Hypothalamus (tissue), 51 donors: ENCODE data around the gene RAB3C.
A peak's percentile ranks its signal among the peaks of the same experiment; 100 is the strongest.

Experiments used
- DNase-seq, 51 donors: peaks; one replicate each; lab custom pipeline; 2025; lab: John Stamatoyannopoulos, UW

Gene RAB3C

DNA sequence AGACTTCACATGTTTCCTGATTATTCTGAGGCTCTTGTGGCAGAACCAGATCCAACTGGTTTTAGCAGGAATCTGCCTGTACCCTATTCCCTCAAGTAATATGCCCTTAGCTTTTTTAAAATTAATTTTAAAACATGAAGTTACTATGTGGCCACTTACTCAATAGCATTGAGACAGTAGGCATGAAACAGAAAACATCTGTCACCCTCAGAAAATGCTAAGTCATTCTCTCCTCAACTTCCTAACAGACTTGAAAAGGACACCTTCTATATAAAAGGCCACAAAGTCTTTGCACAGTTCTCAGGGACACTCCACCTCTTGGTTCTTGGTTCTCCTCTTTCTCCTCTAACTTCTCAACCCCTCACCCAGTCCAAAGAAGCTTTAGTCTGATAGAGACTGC lies 277.8 kb downstream of the RAB3C start:
- no peak for DNase-seq

DNA sequence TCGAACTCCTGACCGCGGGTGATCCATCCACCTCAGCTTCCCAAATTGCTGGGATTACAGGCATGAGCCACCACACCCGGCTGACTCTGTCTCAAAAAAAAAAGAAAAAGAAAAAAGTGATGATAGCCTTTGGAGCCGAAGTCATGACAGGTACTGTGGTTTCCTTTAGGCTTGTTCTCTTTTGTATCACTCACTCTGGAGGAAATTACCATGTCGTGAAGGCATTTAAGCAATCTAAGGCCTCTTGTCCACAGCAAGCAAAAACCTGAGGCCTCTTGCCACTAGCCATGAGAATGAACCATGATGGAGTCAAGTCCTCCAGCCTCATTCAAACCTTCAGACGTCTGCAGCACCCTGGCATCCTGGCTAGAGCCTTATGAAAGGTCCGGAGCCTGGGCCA lies 286.1 kb downstream of the RAB3C start:
- DNase-seq: no peak

DNA sequence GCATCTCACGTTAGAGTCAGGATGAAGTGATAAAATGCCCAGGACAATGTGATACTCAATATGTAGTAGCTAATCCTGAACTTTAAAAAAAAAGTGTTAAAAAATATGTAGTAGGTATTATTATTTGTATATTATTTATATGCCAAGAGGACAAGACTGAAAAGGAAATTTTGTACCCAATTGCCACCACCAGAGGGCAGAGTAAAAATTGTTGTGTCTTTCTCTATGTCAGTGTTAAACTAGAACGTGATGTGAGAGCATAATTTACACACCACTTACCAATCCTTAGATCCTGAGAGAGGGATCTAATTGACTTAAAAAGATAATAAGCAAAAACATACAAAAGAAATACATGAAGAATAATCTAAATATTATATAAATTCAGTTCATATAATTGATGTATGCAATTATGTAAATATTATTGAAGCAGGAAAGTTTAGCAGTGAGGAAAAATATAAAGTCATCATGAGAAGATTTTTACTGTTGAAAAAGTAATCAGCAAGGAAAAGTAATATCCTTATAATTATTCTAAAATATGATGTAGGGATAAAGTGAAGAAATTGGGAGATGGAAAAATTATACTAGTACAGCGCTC lies 288.9 kb downstream of the RAB3C start:
- no peak for DNase-seq

DNA sequence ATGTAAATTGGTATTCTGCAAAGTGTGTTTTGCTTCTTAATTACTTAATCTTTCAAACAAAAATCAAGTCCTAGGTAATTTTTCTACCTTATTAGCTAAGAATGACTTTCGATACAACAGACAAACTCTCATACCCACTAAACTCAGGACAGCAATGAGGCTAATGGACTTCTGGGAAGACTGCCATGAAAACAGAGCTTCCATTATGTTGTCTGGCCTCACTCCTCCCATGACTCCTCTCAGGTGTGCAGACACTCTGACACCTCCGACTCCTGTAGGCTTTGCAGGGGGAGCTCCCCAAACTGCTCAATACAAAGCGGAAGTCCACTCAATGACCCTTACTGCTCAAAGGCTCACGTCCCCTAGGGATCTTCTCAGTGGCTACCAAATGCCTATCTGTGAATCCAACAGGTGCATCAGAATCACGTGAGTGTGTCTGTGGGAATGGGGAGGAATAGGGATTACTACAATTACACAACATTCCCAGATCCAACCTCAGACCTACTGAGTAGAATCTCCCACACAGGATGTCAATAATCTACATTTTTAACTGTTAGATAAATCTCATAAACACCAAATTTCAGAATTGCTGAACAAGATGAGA lies 289.9 kb downstream of the RAB3C start:
- no peak for DNase-seq

DNA sequence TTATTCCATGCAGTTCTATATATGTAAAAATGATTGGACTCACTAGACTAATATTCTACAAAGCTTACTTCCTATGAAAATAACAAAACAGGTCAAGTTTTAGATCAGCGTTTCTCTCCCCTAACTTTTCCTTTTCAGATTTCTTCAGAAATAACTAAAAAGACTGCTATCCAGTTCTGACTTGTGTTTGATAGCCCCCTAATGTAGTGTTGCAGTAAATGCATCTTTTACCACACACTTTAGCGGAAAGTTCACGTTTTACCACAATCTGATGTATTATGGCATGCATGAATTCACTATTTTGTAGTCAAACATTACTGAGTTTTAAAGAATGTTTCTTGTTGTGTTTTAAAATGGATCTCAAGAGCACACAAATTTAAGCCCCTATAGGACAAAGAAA lies 292.7 kb downstream of the RAB3C start:
- no peak for DNase-seq

DNA sequence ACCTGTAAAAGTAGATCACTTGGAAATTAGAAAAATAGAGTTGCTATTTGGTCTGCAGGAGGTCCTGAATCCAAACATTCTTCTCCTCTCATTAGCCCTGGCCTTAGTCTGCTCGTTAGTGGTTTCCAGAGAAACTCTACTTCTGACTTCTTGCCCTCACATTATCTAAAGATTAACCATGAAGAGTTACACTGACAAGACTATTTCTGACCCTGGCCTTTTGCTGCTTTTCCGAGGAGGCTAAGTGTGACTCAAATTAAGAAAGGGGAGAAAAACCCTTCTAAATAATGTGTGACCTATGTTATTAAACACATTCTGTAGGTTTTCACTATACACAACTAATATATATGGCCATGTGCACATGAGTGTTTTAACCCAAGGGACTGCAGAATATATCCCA lies 302.4 kb downstream of the RAB3C start:
- DNase-seq: no peak

DNA sequence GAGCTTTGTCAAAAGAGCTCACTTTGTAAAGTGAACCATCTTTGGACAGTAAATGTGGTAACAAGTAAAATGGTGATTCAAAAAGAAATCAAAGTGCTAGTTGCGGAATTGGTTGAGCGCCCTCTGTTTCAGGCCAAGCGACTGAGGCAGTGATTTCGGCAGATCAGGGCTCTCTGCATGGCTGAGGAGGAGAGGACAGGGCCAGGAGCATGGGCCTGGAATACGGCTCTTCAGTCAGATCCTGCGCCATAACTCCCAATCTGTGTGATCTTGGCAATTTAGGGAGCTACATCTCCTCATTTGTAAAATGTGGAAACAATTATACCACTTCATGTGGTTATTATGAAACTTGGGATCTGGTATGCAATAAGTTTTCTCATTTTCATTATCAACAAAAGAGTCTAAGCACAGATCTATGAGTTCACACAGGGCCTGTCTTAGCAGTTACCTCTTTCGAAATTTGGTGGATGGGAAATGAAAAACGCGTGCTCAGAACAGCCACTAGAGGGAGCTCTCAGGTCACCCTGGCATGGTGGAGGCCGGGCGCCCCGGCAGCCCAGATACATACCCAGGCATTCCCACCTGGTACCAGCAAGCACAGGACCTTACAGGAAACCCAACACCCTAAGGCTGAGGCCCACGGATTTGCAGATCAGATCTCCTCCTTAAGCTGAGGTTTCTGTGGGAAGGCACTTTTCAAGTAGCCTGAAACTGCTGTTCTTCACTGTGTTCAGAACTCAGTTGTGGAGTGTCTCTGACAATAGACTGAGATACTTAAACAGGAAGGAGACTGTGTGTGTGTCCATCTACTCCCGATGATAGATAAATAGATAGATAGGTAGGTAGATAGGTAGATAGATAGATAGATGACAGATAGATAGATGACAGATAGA lies 303.7 kb downstream of the RAB3C start:
- DNase-seq: peak in 38 of 51 donors; percentile 8 to 80 (median 40)

DNA sequence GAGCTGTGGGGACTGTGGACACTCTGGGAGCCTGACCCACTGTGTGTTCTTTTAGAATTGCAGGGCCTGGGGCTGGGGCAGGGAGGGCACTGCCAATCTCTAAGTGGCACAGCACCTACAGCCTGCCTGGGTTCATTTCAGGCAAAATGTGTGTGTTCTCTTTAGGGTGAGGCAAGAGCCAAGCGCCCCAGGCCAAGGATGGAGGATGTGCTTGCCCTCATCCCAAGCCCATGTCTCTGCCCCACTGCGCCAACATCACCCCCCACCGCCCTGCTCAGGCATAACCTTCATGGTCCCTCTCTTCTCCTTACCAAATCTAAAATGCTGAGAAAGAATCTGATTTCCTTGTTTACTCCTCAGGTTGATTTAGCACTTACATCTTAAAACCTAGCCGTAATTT lies 304.4 kb downstream of the RAB3C start:
- no peak for DNase-seq

DNA sequence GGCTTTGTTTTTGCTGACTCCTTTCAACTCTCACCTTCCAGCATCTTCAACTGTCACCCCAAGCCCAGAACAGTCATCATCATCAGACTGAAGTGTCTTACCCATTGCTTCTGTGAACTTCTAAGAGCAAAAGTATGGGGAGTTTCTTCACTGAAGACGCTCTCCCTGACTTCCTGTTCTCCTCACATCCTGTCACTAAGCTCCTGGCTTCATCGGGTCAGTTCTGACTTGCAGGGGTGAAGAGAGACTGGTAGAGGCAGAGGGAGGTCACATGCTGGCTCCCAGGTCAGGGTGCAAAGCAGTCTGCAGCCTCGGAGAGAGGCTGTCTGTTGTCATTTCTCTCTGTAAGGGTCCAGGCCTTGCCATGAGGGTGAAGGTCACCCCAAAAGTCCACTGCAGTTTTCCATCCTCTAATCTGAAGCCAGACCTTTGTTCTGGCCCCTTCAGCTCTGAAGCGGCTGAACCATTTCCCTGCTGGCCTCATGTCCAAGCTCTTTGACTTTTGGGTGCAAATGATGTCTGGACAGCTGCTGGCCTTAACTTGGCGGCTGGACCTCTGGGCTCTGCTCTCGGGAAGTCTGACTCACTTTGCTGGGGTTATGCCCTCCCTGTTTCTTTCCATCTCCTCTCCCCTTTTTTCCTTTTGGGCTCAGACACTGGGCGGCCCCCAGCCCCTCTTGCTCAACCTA lies 305.0 kb downstream of the RAB3C start:
- DNase-seq: no peak

DNA sequence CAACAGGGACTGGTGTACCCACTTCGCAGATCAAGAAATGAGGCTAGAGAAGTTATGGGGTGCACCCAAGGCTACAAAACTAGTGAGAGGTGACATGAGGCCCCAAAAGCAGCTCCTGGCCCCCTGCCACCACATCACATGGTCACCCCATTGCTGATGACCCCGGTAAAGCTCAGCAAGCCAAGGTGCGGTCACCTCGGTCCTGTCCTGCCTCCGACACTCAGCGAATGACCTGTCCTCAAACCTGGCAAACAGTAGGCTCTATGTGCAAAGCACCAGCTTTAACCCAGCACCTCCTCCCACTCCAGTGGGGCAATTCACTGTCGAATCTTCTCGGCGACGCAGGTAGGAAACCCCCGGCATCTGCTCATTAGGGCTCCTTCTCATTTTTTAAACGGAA lies 307.4 kb downstream of the RAB3C start:
- DNase-seq: no peak

DNA sequence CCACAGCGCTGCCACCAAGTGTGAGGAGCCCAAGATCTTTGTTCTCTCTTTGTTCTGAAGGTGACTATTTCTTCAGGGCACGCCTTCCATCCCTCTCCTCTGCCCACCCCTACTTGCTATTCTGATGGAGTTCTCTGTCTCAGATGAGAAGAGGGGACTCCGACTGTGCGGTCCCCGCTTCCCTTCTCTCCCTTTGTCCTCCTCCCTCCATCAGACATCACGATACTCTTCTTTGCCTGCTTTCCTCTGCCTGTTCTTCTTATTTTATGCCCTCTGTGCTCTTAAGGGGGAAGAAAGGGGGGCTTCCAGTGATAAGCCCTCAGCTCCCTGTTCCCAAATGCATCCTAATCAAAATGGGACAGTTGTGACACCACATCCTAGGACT lies 307.8 kb downstream of the RAB3C start:
- DNase-seq: peak in 2 of 51 donors; percentile 47 to 48

DNA sequence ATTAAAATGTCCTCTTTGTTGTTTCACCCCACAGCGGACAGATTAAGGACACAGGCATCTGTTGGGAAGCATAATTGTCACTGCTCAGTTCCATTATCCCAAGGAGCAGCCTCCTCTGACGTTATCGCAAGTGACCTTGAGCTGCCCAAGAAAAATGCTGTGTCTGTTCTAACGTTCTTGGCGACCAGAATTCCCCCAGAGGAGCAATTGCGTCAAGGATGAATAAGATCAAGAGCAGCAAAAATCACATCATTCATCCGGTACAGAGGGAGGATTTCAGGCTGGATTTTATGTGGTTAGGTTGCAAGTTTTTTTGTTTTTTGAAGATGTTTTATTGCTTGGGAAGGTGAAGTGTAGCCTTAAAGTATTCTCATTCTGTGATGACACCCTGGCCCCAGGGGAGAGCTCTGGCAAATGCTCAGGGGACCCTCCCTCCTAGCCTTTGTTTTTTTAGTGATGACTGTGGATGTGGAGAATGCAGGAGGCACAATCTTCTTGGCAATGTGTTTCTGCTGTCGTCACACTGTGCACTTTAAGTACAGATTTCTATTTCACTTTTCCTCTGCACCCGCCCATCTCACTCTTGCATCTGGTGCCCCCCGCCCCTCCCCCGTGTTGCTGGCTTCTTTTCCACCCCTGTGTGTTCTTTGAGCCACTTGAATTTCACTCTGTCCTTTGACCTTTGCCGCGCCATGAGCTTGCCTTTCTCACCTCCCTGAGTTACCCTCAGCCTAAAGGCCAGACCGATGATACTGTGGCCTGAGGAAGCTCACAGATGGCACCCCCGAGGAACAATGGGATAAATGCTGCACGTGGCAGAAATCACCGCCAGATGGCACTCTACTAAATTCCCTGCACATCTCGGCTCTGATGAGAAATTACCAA lies 308.5 kb downstream of the RAB3C start:
- DNase-seq: peak in 43 of 51 donors; percentile 5 to 73 (median 32)

DNA sequence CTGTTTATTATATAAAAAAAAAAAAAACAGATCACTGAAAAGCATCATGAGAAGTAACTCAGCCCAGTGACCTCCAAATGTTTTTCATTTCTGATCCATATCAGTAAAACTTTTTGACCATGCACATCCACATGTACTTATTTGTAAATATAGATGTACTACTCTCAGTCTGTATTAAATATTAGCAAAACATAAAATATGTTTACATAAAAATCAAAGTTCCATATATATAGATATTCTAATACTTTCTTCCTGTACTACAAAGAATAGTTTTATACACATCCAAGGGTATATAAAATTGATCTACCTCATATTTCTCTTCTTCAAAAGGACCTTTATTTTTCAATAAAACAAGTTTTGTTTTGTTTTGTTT lies 309.1 kb downstream of the RAB3C start:
- DNase-seq: no peak

DNA sequence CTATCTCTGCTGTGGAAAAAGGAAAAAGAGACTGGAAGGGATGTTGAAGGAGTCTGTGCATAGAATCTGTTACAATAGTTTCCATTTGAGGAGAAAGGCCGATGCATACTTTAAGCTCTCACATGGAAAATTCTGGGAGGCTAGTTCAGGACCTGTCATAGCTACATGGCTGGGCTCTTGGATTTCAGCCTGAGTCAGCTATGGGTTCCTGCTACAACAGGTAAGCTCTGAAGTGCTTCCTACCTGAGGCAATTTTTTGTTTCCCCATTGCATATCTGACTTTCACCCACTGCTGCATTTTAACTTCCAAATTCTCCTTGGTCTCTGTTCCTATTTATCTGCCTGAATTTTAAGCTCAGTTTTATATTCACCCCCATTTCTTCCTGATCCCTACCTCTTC lies 310.7 kb downstream of the RAB3C start:
- no peak for DNase-seq

DNA sequence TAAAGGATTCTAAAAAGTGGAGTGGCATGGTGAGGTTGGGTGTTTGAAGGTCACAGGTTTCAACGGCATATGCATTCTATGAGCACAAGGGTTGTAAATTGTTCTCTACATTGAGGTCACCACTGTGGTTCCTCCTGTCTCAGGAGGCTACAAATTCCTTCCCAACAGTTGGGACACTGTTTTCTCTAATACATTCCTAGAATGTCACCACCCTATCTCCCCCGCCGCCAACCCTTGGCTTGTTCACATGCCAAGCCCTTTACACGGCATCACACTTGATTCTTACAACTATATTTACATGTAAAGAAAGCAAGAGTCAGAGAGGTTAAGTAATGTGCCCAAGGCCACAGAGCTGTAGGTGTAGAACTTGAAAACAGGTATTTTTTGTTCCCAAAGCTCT lies 315.1 kb downstream of the RAB3C start:
- no peak for DNase-seq

DNA sequence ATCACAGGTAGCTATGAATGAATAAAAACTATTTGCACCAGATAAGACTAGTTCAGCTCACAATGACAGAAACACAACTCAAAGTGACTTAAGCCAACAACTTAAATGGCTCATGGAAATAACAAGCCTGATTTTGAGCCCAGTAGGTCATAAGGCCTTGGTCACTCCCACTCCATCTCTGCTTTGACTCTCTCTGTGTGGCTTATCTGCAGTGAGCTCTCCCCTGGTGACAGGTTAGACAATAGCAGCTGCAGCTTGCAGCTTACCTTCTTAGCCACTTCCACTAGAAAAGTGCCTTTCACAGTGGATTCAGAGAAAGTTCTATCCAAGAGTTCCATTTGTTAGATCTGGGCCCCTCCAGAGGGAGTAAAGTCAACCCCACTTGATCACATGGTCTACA lies 315.7 kb downstream of the RAB3C start:
- no peak for DNase-seq

DNA sequence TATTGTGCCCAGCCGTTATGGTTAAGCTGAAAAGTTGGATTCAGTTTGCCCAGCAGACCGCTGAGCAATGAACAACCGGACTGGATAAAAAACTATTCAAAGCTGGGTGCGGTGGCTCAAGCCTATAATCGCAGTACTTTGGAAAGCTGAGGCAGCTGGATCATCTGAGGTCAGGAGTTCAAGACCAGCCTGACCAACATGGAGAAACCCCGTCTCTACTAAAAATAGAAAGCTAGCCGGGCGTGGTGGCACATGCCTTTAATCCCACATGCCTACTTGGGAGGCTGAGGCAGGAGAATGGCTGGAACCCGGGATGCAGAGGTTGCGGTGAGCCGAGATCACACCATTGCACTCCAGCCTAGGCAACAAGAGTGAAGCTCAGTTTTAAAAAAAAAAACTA lies 318.4 kb downstream of the RAB3C start:
- no peak for DNase-seq

DNA sequence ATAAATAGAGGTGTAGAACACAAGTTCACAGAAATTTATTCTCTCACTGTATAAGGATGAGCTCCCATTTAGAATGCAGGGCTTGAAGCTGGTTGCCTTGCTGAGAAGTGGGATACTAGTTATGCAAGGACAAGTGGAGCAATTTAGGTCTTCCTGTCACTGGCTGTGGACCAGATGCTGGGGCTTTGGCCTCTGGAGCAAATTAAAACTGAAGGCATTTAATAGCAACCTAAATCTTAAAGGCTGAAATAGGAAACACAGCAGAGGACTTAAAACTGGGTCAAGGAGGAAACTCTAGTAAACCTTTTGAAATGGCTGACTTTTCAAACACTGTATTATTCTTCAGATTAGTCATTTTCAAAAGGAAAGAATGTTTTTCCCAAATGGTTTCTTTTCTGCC lies 319.4 kb downstream of the RAB3C start:
- peak in 1 of 51 donors; percentile 8 for DNase-seq

DNA sequence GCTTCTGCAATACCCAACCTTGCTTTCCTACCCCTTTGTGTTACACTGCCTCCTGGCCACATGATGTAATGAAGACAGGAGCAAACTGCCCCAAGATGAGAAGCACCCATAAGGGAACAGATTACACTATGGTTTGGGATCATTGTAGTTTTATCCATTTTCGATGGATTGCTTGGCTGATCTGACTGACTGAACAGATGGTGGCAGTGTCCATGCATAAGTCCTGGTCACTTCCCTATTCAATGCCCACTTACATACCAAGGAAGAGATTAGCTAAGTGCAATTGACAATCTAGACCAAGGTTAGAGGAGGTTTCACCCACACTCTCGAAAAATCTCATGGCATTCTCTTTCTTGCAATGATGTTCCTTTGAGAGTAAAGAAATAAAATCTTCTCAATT lies 319.9 kb downstream of the RAB3C start:
- no peak for DNase-seq

DNA sequence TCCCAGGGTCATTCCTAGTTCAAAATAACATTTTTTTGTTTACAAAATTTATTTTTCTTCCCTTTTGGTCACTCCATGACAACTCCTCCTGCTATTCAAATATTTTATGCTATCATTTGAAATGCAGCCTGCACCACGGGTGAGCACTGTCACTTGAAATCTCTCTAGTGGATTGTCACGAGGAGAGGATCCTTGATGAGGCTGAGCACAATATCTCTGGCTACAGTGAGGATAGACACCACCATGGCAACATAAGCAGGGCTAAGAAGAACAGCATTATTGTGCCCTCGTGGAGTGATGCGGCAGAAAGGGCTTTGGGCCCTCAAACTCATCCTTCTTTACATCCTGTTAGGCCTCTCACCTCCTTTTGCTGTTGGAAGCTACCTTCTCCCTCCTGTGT lies 321.9 kb downstream of the RAB3C start:
- no peak for DNase-seq
